ENCODE results near the gene LAMA1.

Gene LAMA1

GRCh38 chr18:6979954-6980353 is 137.6 kb downstream of the LAMA1 start:
- DNase-seq = no peak

GRCh38 chr18:6976935-6977334 is 140.7 kb downstream of the LAMA1 start:
- no peak for DNase-seq

- no peak for DNase-seq
Measured at GRCh38 chr18:6975084-6975483, 142.5 kb downstream of the LAMA1 start.

GRCh38 chr18:6971823-6972478 is 145.6 kb downstream of the LAMA1 start:
- no peak for DNase-seq

- no peak for DNase-seq
Measured at GRCh38 chr18:6963452-6964097, 154.0 kb downstream of the LAMA1 start.

GRCh38 chr18:6962571-6963451 is 154.8 kb downstream of the LAMA1 start:
- DNase-seq = no peak

- DNase-seq = no peak
Measured at GRCh38 chr18:6961331-6961730, 156.3 kb downstream of the LAMA1 start.

GRCh38 chr18:6960656-6961055 is 156.9 kb downstream of the LAMA1 start:
- DNase-seq = no peak

GRCh38 chr18:6960124-6960523 is 157.5 kb downstream of the LAMA1 start:
- no peak for DNase-seq

- DNase-seq = no peak
Measured at GRCh38 chr18:6959110-6959509, 158.5 kb downstream of the LAMA1 start.

GRCh38 chr18:6956999-6957398 is 160.6 kb downstream of the LAMA1 start:
- no peak for DNase-seq

GRCh38 chr18:6956495-6956894 is 161.1 kb downstream of the LAMA1 start:
- DNase-seq = no peak

- DNase-seq = no peak
Measured at GRCh38 chr18:6955304-6955703, 162.3 kb downstream of the LAMA1 start.

- DNase-seq = no peak
Measured at GRCh38 chr18:6954501-6954900, 163.1 kb downstream of the LAMA1 start.

- DNase-seq = no peak
Measured at GRCh38 chr18:6951336-6952090, 166.1 kb downstream of the LAMA1 start.

- DNase-seq = no peak
Measured at GRCh38 chr18:6950641-6951040, 167.0 kb downstream of the LAMA1 start.

GRCh38 chr18:6949800-6950586 is 167.6 kb downstream of the LAMA1 start:
- no peak for DNase-seq

- no peak for DNase-seq
Measured at GRCh38 chr18:6948281-6949055, 169.1 kb downstream of the LAMA1 start.

GRCh38 chr18:6947338-6948030 is 170.1 kb downstream of the LAMA1 start:
- DNase-seq = no peak

GRCh38 chr18:6943143-6943542 is 174.5 kb downstream of the LAMA1 start:
- no peak for DNase-seq

GRCh38 chr18:6942742-6943141 is 174.9 kb downstream of the LAMA1 start:
- DNase-seq = no peak
